ENCODE data around the gene NRCAM.

Gene NRCAM

DNA sequence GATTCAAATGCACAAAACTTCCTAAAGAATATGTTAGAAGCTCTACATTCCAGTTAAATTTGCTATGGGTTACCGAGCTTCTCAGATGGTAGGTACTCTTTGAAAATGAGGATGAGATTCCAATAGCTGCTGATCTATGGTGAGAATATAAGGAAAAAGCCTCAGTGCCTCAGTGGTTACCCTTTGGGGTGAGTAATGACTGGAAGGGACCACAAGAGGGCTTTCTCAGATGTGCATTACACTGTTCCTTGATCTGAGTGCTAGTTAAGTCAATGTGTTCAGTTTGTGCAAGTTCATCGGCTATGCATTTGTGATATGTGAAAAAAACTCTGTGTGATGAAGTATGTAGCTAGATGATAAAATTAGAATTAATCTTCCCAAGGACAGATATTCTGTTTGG, 3.5 kb downstream of the NRCAM start:
- no peak overlapping the region for H3K4me3 ChIP-seq (ENCODE audit: low read length)
- TF ChIP-seq CTCF (conservative IDR thresholded peaks at IDR 0.05; ENCODE audit: low read length): peak; percentile 64
- peak; percentile 30 for DNase-seq (ENCODE audit: low read depth)

GRCh38 chr7:108451296-108451848, 4.9 kb downstream of the NRCAM start:
- no peak for TF ChIP-seq CTCF (conservative IDR thresholded peaks at IDR 0.05; ENCODE audit: low read length)
- no peak for DNase-seq (ENCODE audit: low read depth)
- H3K4me3 ChIP-seq (ENCODE audit: low read length): no peak overlapping the region

DNA sequence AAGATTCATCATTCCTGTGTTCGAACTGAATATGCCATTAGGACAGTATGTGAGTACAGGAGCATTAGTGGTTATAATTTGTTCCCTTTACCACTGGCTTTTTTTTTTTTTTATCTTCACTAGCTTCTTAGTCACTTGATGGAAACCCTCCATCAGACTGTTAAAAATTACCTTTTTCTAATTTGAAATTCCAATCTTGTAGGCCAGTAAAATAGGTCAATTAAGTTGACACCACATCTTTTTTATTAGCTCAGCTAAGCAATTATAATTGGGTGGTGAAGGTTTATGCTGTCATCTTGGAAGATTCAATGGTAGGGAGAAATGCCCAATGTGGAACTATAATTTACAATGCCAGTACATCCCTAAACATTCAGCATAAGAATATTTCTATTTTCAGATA, 6.1 kb downstream of the NRCAM start:
- no peak overlapping the region for H3K4me3 ChIP-seq (ENCODE audit: low read length)
- no peak for DNase-seq (ENCODE audit: low read depth)
- TF ChIP-seq CTCF (conservative IDR thresholded peaks at IDR 0.05; ENCODE audit: low read length): no peak

DNA sequence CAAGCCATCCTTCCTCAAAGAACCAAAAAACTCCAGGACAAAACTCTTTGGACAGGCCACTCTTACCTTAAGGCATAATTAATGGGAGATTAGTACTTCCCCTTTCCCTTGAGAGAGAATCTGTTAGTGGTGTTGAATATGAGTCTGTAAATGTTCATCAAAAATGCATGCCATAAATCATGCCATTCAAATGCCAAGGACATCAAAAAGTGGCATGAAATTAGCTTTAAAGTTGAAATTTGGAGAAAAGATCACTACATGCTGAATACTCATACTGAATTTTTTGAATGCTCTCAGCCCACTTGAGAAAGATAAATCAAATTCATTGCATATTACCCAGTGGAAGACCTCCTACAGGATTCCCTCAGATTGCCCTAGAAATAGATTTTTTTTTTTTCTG, 6.7 kb downstream of the NRCAM start:
- DNase-seq (ENCODE audit: low read depth): no peak
- no peak for TF ChIP-seq CTCF (conservative IDR thresholded peaks at IDR 0.05; ENCODE audit: low read length)
- H3K4me3 ChIP-seq (ENCODE audit: low read length): no peak overlapping the region

DNA sequence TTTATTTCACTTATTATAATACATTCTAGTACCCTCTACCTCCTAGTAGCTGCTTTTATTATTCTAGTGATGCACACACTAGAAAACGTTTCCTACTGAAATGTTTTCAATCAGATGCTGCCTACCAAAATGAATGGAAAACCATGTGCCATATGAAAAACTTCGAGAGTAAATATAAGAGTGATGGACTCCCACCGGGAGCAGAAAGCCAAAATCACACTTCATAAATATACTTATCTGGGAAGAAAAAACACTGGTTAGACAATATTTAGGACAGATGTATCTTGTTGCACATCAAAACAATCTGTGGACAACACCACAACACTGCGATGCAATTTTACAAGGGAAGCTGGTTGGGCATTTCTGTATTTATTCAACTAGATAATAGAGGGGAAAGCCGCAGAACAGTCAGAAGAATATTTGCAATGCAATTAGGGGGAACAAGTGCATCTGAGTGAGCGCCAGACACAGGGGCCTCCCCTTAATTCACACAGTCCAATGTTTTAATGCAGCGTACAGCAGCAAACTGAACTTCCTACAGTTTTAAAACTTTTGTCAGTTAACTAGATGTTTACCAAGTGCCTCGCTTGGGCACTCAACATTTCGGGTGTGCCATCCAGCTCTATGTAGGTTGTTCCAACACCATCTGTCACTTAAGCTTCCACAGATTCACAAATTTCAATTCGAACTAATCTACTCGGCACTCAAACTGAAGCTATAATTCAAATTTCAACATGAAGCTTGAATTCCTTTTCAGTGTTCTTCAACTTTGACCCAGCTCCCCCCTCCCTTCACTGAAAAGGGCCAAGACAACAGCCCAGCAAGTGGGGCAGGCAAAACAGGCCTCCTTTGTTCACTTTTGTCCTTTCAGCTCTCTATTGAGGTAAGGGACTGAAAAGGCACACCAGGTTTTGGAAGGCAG, 7.4 kb downstream of the NRCAM start:
- TF ChIP-seq CTCF (conservative IDR thresholded peaks at IDR 0.05; ENCODE audit: low read length): no peak
- no peak for DNase-seq (ENCODE audit: low read depth)
- H3K4me3 ChIP-seq (ENCODE audit: low read length): no peak overlapping the region

GRCh38 chr7:108442039-108442568, 14.1 kb downstream of the NRCAM start:
- no peak overlapping the region for H3K4me3 ChIP-seq (ENCODE audit: low read length)
- no peak for DNase-seq (ENCODE audit: low read depth)
- TF ChIP-seq CTCF (conservative IDR thresholded peaks at IDR 0.05; ENCODE audit: low read length): no peak
